HT-29 (cell line): ENCODE measurements around the gene NSD1. TPM values are rescaled to one million over a fixed set of nuclear protein-coding genes. Genes with fewer than 3 reads are reported as not detected.

Experiments used
- DNase-seq: peaks from one replicate; pipeline ENCODE4 v3.0.0-alpha.2; 2015; ENCODE audit warnings: low spot score
- total RNA-seq: library from RNA; depleted of rRNA; stranded (reverse); fragments of >200 nt; shearing (Covaris generic); gene quantifications from 2 replicates; pipeline ENCODE4 v1.2.3, GENCODE V29; 2014; rRNA removed

The NSD1 gene
- total RNA-seq, 1 experiment from 2014 or later = 29.4 TPM

- DNase-seq = no peak
These were observed 215.7 kb downstream of the NSD1 start for GRCh38 chr5:177349362-177349647.

GRCh38 chr5:177349762-177350161, 216.2 kb downstream of the NSD1 start:
- DNase-seq = no peak

Other genes with a start within 250 kb of the NSD1 start
- gene HK3, start 234.4 kb upstream of the NSD1 start, total RNA-seq = not detected in 2 replicates
- gene UIMC1, start 127.0 kb upstream of the NSD1 start, total RNA-seq = 21.0 and 24.1 TPM in 2 replicates
- 15.9 TPM in 2 replicates for gene ZNF346, start 111.1 kb upstream of the NSD1 start, total RNA-seq
- 145 and 158 TPM in 2 replicates for gene FGFR4, start 46.9 kb upstream of the NSD1 start, total RNA-seq
- 33.7 and 33.8 TPM in 2 replicates for gene RAB24, start 169.9 kb downstream of the NSD1 start, total RNA-seq
- 556 and 582 TPM in 2 replicates for gene PRELID1, start 170.0 kb downstream of the NSD1 start, total RNA-seq
- gene MXD3, start 178.1 kb downstream of the NSD1 start, total RNA-seq = 55.7 and 75.5 TPM in 2 replicates
- gene LMAN2, start 217.9 kb downstream of the NSD1 start, total RNA-seq = 234 and 262 TPM in 2 replicates
- gene RGS14, start 224.2 kb downstream of the NSD1 start, total RNA-seq = 48.9 and 58.3 TPM in 2 replicates